HG03066 (cell line): Measurements from ENCODE around the gene CARD10.

Source experiments
- ATAC-seq: cut with Tn5 transposase; IDR thresholded peaks from one replicate; pipeline ENCODE4 v1.9.1; 2021; ENCODE audit warnings: low read depth; ENCODE audit not compliant: unreplicated experiment

CARD10 gene

GRCh38 chr22:37488337-37489135, 30.7 kb downstream of the CARD10 start:
- no peak for ATAC-seq

- no peak for ATAC-seq
Measured at GRCh38 chr22:37487571-37487970, 31.6 kb downstream of the CARD10 start.

- ATAC-seq, result no peak
Measured at GRCh38 chr22:37487129-37487528, 32.1 kb downstream of the CARD10 start.

GRCh38 chr22:37486224-37486845, 32.9 kb downstream of the CARD10 start, which contains the start of gene MFNG:
TSS of gene MFNG (minus strand) at chr22:37486384. CDS start at chr22:37486177, 207 bp downstream.
- ATAC-seq, result peak; percentile 50

GRCh38 chr22:37485395-37486223, 33.6 kb downstream of the CARD10 start:
- ATAC-seq, result no peak

- no peak for ATAC-seq
Measured at GRCh38 chr22:37484480-37485394, 34.5 kb downstream of the CARD10 start.

- no peak for ATAC-seq
Measured at GRCh38 chr22:37483050-37483449, 36.2 kb downstream of the CARD10 start.

GRCh38 chr22:37482244-37482643, 37.0 kb downstream of the CARD10 start:
- no peak for ATAC-seq

GRCh38 chr22:37481347-37481907, 37.8 kb downstream of the CARD10 start:
- ATAC-seq, result no peak

GRCh38 chr22:37480387-37481346, 38.5 kb downstream of the CARD10 start:
- no peak for ATAC-seq

GRCh38 chr22:37479196-37479595, 40.0 kb downstream of the CARD10 start:
- ATAC-seq, result no peak

- ATAC-seq, result no peak
Measured at GRCh38 chr22:37476389-37477329, 42.6 kb downstream of the CARD10 start.

GRCh38 chr22:37474447-37475090, 44.6 kb downstream of the CARD10 start:
- ATAC-seq, result no peak

GRCh38 chr22:37473437-37473946, 45.7 kb downstream of the CARD10 start:
- no peak for ATAC-seq

- no peak for ATAC-seq
Measured at GRCh38 chr22:37472418-37473006, 46.7 kb downstream of the CARD10 start.

- no peak for ATAC-seq
Measured at GRCh38 chr22:37471727-37472417, 47.3 kb downstream of the CARD10 start.
